ENCODE results near the gene B2M. TPM values are rescaled to one million over a fixed set of nuclear protein-coding genes. Genes with fewer than 3 reads are reported as not detected.

Gene B2M
- total RNA-seq, 1 experiment from 2014 or later: 388 TPM

GRCh38 chr15:44718180-44718926 lies 7.0 kb downstream of the B2M start:
- POLR2A ChIA-PET: interaction anchor here (1.0 kb wide), 1 partner anchor 9 kb away, joined by 3 read pairs; no protein-coding TSS in a partner anchor
- no peaks in the 10 kb centered on the region for H3K9me3 ChIP-seq (ENCODE audit: control insufficient read depth in 1 of 2, insufficient read depth in 1 of 2, low read depth in 1 of 2, low read length in 2 of 2)

More at GRCh38 chr15:44718180-44718926, 7.0 kb downstream of the B2M start:
- Histone ChIP-seq H3K9me2 (ENCODE audit: insufficient read depth) (no peaks in the 10 kb centered on the region), H3K27ac (ENCODE audit: low read depth, low read length) (no peak overlapping the region), H3K4me2 (ENCODE audit: low read length) (no peak overlapping the region), H3K4me3 (replicated peaks in 1 of 2; ENCODE audit: low read depth in 1 of 2, low read length in 2 of 2) (no peak overlapping the region), H3K27me3 (ENCODE audit: insufficient read depth, low read length) (no peaks in the 10 kb centered on the region), H3K79me2 (ENCODE audit: insufficient read depth, low read length) (peaks cover 21% of the 10 kb centered on the region), H4K20me1 (ENCODE audit: insufficient read depth) (no peaks in the 10 kb centered on the region), H3K9ac (ENCODE audit: low read length) (no peak overlapping the region), H3K36me3 (ENCODE audit: control insufficient read depth in 1 of 2, insufficient read depth in 2 of 2, low read length in 2 of 2) (peaks cover 27 to 35% of the 10 kb centered on the region in 2 experiments), H3K4me1 (ENCODE audit: control insufficient read depth in 1 of 2, insufficient read depth in 2 of 2, low read length in 2 of 2) (peaks cover 4 to 11% of the 10 kb centered on the region in 2 experiments; a peak in 3 of 4 replicates), H2AFZ (ENCODE audit: low read depth, low read length, poor library complexity, severe bottlenecking) (no peak overlapping the region)
- no TSS peak for BruUV-seq (replicated peaks)
- no peak for ATAC-seq
- intact Hi-C loops (cut with micrococcal nuclease): no loop called here
- no peak for TF ChIP-seq ZBTB33 (IDR thresholded peaks at IDR 0.05; ENCODE audit: extremely low read depth, insufficient replicate concordance, low read length)
- TF ChIP-seq TCF7L2 (IDR thresholded peaks at IDR 0.05; ENCODE audit: borderline replicate concordance, extremely low read depth, insufficient read depth, insufficient read length): no peak
- TF ChIP-seq ELF1 (IDR thresholded peaks at IDR 0.05; ENCODE audit: borderline replicate concordance, low read depth): no peak
- TF ChIP-seq CEBPB (IDR thresholded peaks at IDR 0.05; ENCODE audit: low read depth): no peak
- TF ChIP-seq SP1 (IDR thresholded peaks at IDR 0.05; ENCODE audit: low read depth): no peak
- no peak for TF ChIP-seq ZNF274 (IDR thresholded peaks at IDR 0.05; ENCODE audit: low read depth, low read length)
- TF ChIP-seq CBX3 (IDR thresholded peaks at IDR 0.05; ENCODE audit: low read depth): no peak
- ChIA-PET RAD21 (ENCODE audit: low non-redundant PET in 1 of 2, low total read pairs in 2 of 2, uncharacterized antibody in 2 of 2, unreplicated experiment in 2 of 2) (no interaction called here), CTCF (interaction anchor here (0.6 kb wide), 1 partner anchor 133 kb away, joined by 3 read pairs; no protein-coding TSS in a partner anchor)
- no peak for DNase-seq (ENCODE audit: low read depth, low spot score)
